Muscle of arm (tissue), 12 donors: ENCODE results near the gene NEK10. TPM values are rescaled to one million over a fixed set of nuclear protein-coding genes. Genes with fewer than 3 reads are reported as not detected.

ENCODE experiments used
- polyA plus RNA-seq, 12 donors: library from polyadenylated mRNA; unstranded; fragments of 120-200 nt; gene quantifications; one replicate each; pipeline ENCODE4 v1.2.1, GENCODE V29; 2013; ENCODE audit not compliant: insufficient read length in 12 of 12

Gene NEK10
- polyA plus RNA-seq, 12 donors, result 1.6 to 7.6 (median 5.0) TPM; not detected in 2

Other genes with a start within 250 kb of the NEK10 start
- 10 to 100 TPM in 11 of 12 donors, not detected in 1; 11.5 to 22.3 (median 16.2) TPM for gene SLC4A7, start 115.0 kb upstream of the NEK10 start, polyA plus RNA-seq